GM06990 (cell line): ENCODE results near the gene COL23A1.

Source experiments
- DNase-seq: peaks from one replicate; pipeline ENCODE4 v3.0.0-alpha.2; 2011; ENCODE audit not compliant: insufficient read length; ENCODE audit errors: extremely low read depth
- H3K27me3 ChIP-seq: replicated peaks from 2 replicates; pipeline ENCODE4 v1.6.0; 2011; ENCODE audit warnings: low read length; ENCODE audit not compliant: control insufficient read depth, insufficient read depth
- H3K36me3 ChIP-seq: 2 replicates; pipeline ENCODE4 v1.5.1; 2011; ENCODE audit warnings: low read length; ENCODE audit not compliant: control insufficient read depth, insufficient read depth
- H3K4me3 ChIP-seq: replicated peaks from 2 replicates; pipeline ENCODE4 v1.5.1; 2011; ENCODE audit warnings: low read depth, mild to moderate bottlenecking, control low read depth, low read length
- TF ChIP-seq, protein P1 (sequence below): IDR thresholded peaks from 2 replicates; pipeline ENCODE4 v1.5.1; 2011; ENCODE audit warnings: low read length, control low read depth, mild to moderate bottlenecking, inconsistent platforms; ENCODE audit not compliant: insufficient read depth, poor library complexity, severe bottlenecking

COL23A1 gene

DNA sequence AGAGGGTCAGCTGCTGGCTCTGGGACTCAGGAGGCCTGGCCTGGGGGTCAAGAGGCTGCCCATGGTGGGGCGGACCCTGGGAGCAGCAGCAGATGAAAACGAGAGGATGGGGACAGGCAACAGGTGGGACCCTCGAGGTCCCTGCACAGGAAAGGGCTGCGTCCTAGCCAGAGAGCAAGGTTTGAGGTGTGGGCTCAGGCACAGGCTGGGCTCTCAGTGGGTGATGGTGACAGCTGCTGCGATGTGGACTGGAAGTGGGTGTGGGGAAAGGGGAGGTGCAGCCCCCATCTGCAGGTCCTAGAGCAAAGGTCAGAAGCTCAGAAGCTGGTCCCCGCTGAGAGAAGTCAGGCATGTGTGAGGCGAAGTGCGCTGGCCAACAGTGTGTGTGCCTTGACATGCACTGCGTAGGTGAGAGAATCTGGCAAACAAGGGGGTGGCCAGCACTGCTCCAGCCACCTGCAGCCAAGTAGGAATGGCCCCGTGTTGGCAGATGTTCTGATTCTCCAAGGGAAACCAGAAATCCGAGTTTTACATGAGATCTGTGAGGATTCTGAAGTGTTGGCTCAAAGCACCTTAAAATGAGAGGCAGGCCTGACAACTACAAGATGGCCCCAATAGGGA, 85.7 kb downstream of the COL23A1 start:
- TF ChIP-seq, protein P1, sequence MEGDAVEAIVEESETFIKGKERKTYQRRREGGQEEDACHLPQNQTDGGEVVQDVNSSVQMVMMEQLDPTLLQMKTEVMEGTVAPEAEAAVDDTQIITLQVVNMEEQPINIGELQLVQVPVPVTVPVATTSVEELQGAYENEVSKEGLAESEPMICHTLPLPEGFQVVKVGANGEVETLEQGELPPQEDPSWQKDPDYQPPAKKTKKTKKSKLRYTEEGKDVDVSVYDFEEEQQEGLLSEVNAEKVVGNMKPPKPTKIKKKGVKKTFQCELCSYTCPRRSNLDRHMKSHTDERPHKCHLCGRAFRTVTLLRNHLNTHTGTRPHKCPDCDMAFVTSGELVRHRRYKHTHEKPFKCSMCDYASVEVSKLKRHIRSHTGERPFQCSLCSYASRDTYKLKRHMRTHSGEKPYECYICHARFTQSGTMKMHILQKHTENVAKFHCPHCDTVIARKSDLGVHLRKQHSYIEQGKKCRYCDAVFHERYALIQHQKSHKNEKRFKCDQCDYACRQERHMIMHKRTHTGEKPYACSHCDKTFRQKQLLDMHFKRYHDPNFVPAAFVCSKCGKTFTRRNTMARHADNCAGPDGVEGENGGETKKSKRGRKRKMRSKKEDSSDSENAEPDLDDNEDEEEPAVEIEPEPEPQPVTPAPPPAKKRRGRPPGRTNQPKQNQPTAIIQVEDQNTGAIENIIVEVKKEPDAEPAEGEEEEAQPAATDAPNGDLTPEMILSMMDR, result no peak
- H3K36me3 ChIP-seq, result no peaks in the 10 kb centered on the region
- DNase-seq, result no peak
- H3K4me3 ChIP-seq, result no peak overlapping the region
- no peaks in the 10 kb centered on the region for H3K27me3 ChIP-seq

DNA sequence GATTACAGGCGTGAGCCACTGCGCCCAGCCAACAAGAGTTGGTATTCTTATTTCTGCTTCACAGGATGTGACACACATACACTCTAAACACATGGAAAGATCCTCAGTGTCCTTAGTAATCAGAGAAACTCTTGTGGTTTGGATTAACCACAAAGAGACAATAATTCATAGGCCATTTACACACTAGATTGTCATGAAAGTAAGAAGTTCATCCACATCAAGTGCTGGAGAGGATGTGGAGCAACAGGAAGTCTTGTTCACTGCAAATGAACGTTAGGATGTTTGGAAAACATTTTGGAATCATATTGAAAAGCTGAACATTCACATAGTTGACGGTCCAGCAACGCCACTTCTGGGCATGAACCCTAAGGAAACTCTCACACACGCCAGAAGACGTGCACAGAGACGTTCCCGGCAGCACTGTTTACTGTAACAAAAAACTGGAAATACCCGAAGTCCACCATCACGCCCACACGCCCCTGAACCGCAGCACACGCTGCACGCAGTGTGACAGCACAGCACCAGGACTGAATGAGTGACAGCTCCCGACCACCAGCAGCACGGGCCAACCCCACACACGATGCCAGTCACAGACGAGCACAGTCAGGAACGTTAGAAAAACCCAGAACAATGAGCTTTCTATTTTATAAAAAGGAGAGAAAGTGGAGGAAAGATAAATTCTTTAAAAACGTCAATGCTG, 87.6 kb downstream of the COL23A1 start:
- Histone ChIP-seq H3K27me3 (no peaks in the 10 kb centered on the region), H3K4me3 (no peak overlapping the region), H3K36me3 (no peaks in the 10 kb centered on the region)
- TF ChIP-seq, protein P1, result no peak
- DNase-seq, result no peak

DNA sequence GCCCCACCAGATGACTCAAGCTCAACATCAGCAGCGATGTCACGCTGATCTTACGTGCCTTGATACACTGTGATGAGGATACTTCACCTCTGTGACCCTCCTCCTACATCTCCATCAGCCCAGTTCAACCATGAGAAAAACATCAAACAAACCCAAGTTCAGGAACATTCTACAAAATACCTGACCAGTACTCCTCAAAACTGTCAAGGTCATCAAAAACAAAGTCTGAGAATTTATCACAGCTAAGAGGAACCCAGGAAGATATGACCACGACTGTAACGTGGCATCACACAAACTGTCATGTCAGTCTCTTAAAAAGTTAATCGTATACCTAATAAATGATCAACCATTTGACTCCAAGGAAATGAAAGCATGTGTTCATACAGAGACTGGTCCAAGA, 90.8 kb downstream of the COL23A1 start:
- H3K36me3 ChIP-seq, result no peaks in the 10 kb centered on the region
- no peak for DNase-seq
- TF ChIP-seq, protein P1, result no peak
- no peaks in the 10 kb centered on the region for H3K27me3 ChIP-seq
- H3K4me3 ChIP-seq, result no peak overlapping the region

DNA sequence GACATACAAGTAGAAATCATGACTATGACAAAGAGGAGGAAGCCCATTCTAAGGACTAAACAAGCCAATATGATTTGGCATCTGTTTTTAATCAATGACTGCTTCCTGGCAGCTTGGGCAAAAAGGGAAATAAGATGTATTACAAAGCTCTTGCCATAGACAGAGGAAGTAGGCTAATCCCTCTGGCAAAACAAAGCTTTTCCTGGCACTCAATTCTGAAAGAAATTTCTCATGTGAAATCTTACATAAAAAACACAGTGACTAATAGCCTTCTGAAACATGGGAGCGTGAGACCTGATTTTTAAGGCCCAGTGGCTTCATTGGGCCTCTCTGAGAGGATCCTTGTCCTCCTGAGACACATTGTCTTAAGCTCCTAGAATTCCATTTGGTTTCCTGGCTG, 93.6 kb downstream of the COL23A1 start:
- Histone ChIP-seq H3K36me3 (no peaks in the 10 kb centered on the region), H3K4me3 (no peak overlapping the region), H3K27me3 (no peaks in the 10 kb centered on the region)
- DNase-seq, result no peak
- TF ChIP-seq, protein P1, result no peak

DNA sequence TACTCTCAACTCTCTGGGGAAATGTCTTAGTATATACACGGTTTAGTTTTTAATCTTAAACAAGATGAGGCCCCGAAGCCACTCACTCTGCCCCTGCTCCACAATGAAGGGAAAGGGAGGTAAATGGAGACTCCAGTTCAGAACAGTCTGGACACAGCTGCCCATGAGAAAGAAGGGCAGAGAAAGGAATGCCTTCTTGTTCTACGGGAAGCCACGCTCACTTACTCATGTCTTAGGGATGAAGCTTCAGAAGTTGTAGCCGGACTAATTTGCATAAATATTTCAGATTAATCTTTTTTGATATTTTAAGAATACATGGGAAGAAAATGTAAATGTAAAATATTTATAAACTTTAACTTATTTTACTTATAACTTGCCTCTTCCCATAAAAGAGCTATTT, 94.0 kb downstream of the COL23A1 start:
- H3K27me3 ChIP-seq, result no peaks in the 10 kb centered on the region
- H3K4me3 ChIP-seq, result no peak overlapping the region
- DNase-seq, result no peak
- TF ChIP-seq, protein P1, result no peak
- H3K36me3 ChIP-seq, result no peaks in the 10 kb centered on the region
